GM12874 (cell line): ENCODE results near the gene ALG14.

Experiments
- TF ChIP-seq, protein P1 (sequence below): IDR thresholded peaks from 2 replicates; pipeline ENCODE4 v1.5.1; 2011; ENCODE audit warnings: low read depth, mild to moderate bottlenecking, control low read depth, low read length, moderate library complexity; ENCODE audit not compliant: insufficient read depth

The ALG14 gene

DNA sequence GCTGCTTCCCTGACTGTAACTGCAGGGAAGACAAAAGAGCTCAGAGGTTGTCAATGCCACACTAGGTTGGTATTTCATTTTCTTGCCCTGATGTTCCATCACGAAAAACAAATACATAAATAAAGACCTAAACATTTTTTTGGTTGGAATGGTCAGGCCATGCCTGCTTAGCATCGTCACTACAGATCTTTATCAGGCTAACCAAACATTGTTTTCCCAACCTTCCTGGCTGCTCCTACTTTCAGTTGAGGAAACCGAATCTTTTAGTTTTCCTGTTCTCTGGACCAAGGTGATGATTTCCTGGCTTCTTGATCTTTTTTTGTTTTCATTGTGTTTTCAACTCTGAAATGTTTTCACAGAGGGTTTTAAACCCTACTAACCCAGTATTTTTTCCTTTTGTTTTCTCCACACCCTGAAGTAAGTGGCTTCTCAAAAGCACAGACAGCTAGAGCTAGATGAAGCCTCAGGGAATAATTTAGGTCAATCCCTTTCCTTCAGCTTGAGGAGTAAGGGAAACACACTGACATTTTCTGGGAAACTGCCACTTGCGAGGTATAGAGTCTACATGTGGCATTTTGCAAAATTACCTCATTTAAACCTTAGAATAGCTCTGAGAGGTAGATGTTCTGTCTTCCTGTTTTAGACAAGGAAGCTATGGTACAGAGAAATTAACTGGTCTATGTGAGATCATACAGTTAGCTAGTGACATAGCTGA lies 78.7 kb downstream of the ALG14 start:
- TF ChIP-seq, protein P1, sequence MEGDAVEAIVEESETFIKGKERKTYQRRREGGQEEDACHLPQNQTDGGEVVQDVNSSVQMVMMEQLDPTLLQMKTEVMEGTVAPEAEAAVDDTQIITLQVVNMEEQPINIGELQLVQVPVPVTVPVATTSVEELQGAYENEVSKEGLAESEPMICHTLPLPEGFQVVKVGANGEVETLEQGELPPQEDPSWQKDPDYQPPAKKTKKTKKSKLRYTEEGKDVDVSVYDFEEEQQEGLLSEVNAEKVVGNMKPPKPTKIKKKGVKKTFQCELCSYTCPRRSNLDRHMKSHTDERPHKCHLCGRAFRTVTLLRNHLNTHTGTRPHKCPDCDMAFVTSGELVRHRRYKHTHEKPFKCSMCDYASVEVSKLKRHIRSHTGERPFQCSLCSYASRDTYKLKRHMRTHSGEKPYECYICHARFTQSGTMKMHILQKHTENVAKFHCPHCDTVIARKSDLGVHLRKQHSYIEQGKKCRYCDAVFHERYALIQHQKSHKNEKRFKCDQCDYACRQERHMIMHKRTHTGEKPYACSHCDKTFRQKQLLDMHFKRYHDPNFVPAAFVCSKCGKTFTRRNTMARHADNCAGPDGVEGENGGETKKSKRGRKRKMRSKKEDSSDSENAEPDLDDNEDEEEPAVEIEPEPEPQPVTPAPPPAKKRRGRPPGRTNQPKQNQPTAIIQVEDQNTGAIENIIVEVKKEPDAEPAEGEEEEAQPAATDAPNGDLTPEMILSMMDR = no peak

DNA sequence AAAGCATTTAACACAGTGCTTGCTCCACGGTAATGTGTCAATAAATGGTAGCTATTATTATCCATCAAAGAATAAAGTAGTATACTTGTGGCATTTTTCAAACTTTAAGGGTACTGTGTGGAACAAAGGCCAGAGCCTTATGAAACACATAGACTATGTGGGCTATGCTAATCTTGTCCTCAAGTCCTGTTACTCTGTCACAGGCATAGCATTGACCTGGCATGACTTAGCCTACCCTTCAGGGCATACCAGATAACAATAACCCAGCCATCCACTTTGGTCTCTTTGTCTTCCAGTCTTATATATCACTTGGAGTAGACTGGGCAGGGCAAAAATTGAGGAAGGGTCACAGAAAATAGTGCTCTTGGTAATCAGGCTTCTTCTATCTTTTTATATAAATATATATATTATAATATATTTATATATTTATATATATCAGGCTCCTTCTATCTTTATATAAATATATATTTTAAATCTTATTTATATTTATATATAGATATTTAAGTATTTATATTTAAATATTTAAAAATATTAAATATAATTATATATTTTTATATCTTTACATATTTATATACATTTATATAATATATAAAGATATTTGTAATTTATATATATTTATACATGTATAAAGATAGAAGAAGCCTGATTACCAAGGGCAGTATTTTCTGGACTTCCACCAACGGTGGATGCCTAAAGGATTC lies 79.7 kb downstream of the ALG14 start:
- TF ChIP-seq, protein P1 = no peak

DNA sequence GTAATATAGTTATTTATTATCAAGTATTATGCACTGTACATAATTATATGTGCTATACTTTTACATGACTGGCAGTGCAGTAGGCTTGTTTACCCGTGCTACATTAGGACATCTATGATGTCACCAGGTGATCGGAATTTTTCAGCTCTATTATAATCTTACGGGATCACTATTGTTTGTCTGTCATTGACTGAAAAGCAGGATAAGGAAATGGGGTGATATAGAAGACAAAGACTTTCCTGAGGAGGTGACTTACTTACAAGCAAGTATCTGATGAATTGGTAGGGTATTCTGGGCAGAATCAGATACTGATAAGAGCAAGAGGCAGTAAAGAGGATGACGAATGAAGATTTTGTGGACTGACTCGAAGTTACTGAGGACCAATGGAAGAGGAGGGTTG lies 80.6 kb downstream of the ALG14 start:
- TF ChIP-seq, protein P1 = no peak

DNA sequence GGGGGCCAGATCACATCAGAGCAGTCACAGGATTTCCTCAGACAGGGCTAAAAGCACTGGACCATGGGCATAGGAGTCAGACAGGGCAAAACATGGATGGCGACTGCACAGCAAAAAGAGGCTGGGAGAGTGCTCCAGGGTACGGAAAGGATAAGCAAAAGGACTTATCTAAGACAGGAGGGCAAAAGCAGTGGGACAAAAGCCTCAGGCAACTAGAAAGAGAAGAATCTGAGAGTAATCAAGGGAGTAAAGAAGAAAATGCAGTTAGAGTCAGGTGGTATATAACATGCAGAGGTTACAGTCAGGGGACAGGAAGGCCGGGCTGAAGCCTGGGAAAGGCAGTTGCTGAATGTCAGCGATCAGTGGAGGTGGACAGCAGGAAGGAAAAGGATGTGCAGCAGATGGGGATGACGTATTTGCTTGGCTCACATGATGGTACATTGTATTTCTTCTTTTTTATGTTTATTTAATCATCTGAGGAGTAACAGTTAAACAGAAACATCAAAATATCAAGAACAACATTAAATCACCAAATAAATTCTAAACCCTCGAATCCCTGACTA lies 82.8 kb downstream of the ALG14 start:
- TF ChIP-seq, protein P1 = no peak

DNA sequence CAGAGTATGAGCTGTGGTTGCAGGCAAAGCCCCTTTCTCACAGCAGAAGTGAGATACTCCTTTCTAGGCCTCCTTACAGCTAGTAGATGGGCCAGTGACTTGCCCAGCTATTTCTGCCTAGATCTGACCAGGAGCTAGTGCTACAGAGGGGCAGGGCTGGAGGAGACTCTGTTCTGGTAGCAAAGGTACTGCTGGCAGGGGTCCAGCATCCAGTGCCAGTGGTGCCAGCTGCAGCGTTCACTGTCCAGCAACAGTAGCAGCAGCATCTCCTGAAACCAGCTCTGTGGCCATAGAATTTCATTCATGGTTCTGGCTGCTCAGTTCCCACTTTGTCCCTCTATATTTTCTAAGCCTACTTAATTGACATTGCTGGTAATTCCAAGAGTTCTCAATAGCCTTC lies 83.4 kb downstream of the ALG14 start:
- TF ChIP-seq, protein P1 = no peak

DNA sequence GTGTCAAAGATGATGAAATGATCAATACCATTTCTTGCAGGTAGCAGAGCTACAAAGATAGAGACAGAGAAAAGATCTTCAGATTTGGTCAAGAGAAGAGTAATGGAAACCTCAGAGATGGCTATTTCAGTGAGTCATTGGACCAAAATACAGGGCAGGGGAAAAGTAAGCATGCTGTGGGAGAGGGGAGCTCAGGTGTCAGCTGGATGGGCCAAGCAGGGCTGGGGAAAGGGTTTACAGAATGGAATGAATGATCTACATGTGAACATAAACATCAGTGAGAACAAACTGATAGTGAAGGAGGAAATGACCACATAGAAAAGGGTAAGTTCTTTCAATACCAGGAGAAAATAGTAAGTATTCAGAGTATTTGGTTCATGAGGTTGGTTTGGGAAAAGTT lies 84.4 kb downstream of the ALG14 start:
- TF ChIP-seq, protein P1 = no peak

DNA sequence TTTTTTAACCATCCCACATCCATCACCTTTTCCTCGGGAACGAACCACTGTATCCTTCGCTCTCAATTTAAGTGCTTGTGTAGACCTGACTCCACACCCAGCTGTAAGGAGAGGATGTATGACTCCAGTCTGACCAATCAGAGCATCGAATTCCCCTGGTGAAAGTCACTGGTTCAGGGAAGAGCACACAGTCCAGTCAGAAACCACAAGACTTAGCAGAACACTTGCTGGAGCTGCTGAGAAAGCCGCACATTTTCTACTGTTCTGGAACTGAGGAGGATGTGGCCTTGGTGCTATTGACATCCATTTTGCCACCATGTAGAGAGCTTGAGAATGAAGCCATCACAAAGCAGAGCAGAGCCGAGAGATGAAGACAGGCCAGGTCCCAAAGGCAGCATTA lies 86.0 kb downstream of the ALG14 start:
- TF ChIP-seq, protein P1 = no peak
